GM23338 (cell line): ENCODE results near the gene RPS8. TPM values are rescaled to one million over a fixed set of nuclear protein-coding genes. Genes with fewer than 3 reads are reported as not detected.
"Not testable (repeated sequence)": the region's sequence is repeated elsewhere in the genome, so short reads cannot be mapped to it uniquely, and the experiment has no call there.

Experiments used
- ATAC-seq: fragments of 200-7000 bp; cut with Tn5 transposase; 3 replicates; pipeline ENCODE4 v1.9.1; 2020
- DNase-seq: peaks from one replicate; pipeline ENCODE4 v3.0.0-alpha.2; 2015; ENCODE audit warnings: low spot score
- H2AFZ ChIP-seq: fragments of 200-600 bp; sonication (generic); 2 replicates; pipeline ENCODE4 v1.8.0; 2016; ENCODE audit warnings: antibody characterized with exemption, mild to moderate bottlenecking, moderate library complexity
- H3F3A ChIP-seq: fragments of 200-600 bp; sonication (generic); replicated peaks from 2 replicates; pipeline ENCODE4 v1.8.0; 2017; ENCODE audit warnings: antibody characterized with exemption, mixed run types, low read depth
- H3K27ac ChIP-seq: fragments of 200-600 bp; sonication (generic); 2 replicates; pipeline ENCODE4 v1.6.1; 2016; ENCODE audit warnings: low read depth
- H3K27me3 ChIP-seq: fragments of 200-600 bp; sonication (generic); 2 replicates; pipeline ENCODE4 v1.8.0; 2016; ENCODE audit warnings: mild to moderate bottlenecking, mixed run types, moderate library complexity; ENCODE audit not compliant: insufficient read depth
- H3K36me3 ChIP-seq: fragments of 200-600 bp; sonication (generic); 2 replicates; pipeline ENCODE4 v1.8.0; 2016; ENCODE audit warnings: mild to moderate bottlenecking; ENCODE audit not compliant: insufficient read depth
- H3K4me1 ChIP-seq: fragments of 200-600 bp; sonication (generic); 2 replicates; pipeline ENCODE4 v1.8.0; 2016; ENCODE audit warnings: mild to moderate bottlenecking, moderate library complexity; ENCODE audit not compliant: insufficient read depth
- H3K4me2 ChIP-seq: fragments of 200-600 bp; sonication (generic); 2 replicates; pipeline ENCODE4 v1.7.1; 2017; ENCODE audit warnings: mixed run types
- H3K4me3 ChIP-seq: fragments of 200-600 bp; sonication (generic); 2 replicates; pipeline ENCODE4 v1.6.1; 2016; ENCODE audit warnings: mixed run types
- H3K79me2 ChIP-seq: fragments of 200-600 bp; sonication (generic); replicated peaks from 2 replicates; pipeline ENCODE4 v1.8.0; 2017; ENCODE audit warnings: mild to moderate bottlenecking; ENCODE audit not compliant: insufficient read depth
- H3K9me2 ChIP-seq: fragments of 200-600 bp; sonication (generic); 2 replicates; pipeline ENCODE4 v1.8.0; 2017; ENCODE audit not compliant: insufficient read depth
- H4K20me1 ChIP-seq: fragments of 200-600 bp; sonication (generic); replicated peaks from 2 replicates; pipeline ENCODE4 v1.8.0; 2017; ENCODE audit warnings: mild to moderate bottlenecking; ENCODE audit not compliant: insufficient read depth
- H3K27ac Mint-ChIP-seq: 2 replicates; pipeline ENCODE4 v1.8.0; 2020; ENCODE audit warnings: inconsistent platforms, mild to moderate bottlenecking, moderate library complexity, mixed read lengths
- H3K27me3 Mint-ChIP-seq: 3 replicates; pipeline ENCODE4 v1.8.0; 2022; ENCODE audit warnings: low read depth, mild to moderate bottlenecking, moderate library complexity, mixed read lengths, inconsistent platforms; ENCODE audit not compliant: insufficient read depth, poor library complexity
- H3K36me3 Mint-ChIP-seq: 3 replicates; pipeline ENCODE4 v1.8.0; 2021; ENCODE audit warnings: low read depth, mild to moderate bottlenecking, inconsistent platforms, moderate library complexity, mixed read lengths
- H3K4me1 Mint-ChIP-seq: 3 replicates; pipeline ENCODE4 v1.8.0; 2020; ENCODE audit warnings: mild to moderate bottlenecking, inconsistent platforms, mixed read lengths
- H3K4me3 Mint-ChIP-seq: 3 replicates; pipeline ENCODE4 v1.8.0; 2021; ENCODE audit warnings: moderate library complexity, mild to moderate bottlenecking, inconsistent platforms, mixed read lengths
- H3K9me3 Mint-ChIP-seq: 3 replicates; pipeline ENCODE4 v1.8.0; 2020; ENCODE audit warnings: moderate library complexity, mild to moderate bottlenecking, inconsistent platforms, mixed read lengths
- CREB1 ChIP-seq: fragments of 250-450 bp; sonication (Bioruptor Pico); IDR thresholded peaks from 2 replicates; pipeline ENCODE4 v1.5.0; 2020; ENCODE audit warnings: low read depth, mild to moderate bottlenecking, moderate library complexity
- JUNB ChIP-seq: IDR thresholded peaks from one replicate; pipeline ENCODE4 v1.6.1; 2016; ENCODE audit warnings: antibody characterized with exemption; ENCODE audit not compliant: unreplicated experiment
- NANOG ChIP-seq: IDR thresholded peaks from 2 replicates; pipeline ENCODE4 v1.6.1; 2016; ENCODE audit warnings: antibody characterized with exemption, borderline replicate concordance
- POLR2AphosphoS5 ChIP-seq: IDR thresholded peaks from 2 replicates; pipeline ENCODE4 v1.6.1; 2016; ENCODE audit warnings: antibody characterized with exemption, low read depth
- ZNF114 ChIP-seq: fragments of 250-450 bp; sonication (Bioruptor Pico); IDR thresholded peaks from 2 replicates; pipeline ENCODE4 v1.5.0; 2020; ENCODE audit warnings: mild to moderate bottlenecking, moderate library complexity
- polyA plus RNA-seq: library from polyadenylated mRNA; unstranded; fragments of >200 nt; fragmentation: Nextera tagmentation; extraction: Ambion mirVana; gene quantifications from 2 replicates; pipeline ENCODE4 v1.2.1, GENCODE V29; 2016
- total RNA-seq: library from RNA; depleted of rRNA; stranded (reverse); fragments of >200 nt; shearing (Covaris generic); gene quantifications from 2 replicates; pipeline ENCODE4 v1.2.3, GENCODE V29; 2014
- TF ChIP-seq, protein P1 (sequence below): IDR thresholded peaks from one replicate; pipeline ENCODE4 v1.6.1; 2018; ENCODE audit warnings: antibody characterized with exemption; ENCODE audit not compliant: unreplicated experiment
- TF ChIP-seq, protein P2 (sequence below): fragments of 250-450 bp; sonication (Bioruptor Pico); IDR thresholded peaks from 2 replicates; pipeline ENCODE4 v1.5.0; 2020; ENCODE audit warnings: mild to moderate bottlenecking, moderate library complexity
- TF ChIP-seq, protein P3 (sequence below): IDR thresholded peaks from 2 replicates; pipeline ENCODE4 v1.6.1; 2016; ENCODE audit warnings: antibody characterized with exemption

RPS8 gene
- total and polyA plus RNA-seq, 2 experiments from 2014 or later, result 1,756 to 2,427 TPM

DNA sequence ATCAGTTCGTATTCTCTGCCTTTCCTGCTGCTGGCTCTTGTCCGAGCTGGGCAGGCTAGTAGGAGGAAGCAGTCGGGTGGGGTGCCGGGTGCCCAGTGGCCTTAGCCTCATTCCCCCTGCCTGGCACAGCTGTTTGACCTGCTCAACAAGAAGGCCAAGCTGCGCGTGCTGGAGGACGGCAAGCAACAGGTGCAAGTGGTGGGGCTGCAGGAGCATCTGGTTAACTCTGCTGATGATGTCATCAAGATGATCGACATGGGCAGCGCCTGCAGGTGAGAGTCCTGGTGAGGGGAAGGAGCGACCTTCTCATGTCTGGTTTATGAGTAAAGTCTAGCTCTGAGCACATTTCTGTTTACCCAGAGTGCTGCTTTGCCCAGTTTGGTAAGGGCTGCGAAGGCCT is 16.3 kb upstream of the RPS8 start (continued):
- TF ChIP-seq, protein P1, sequence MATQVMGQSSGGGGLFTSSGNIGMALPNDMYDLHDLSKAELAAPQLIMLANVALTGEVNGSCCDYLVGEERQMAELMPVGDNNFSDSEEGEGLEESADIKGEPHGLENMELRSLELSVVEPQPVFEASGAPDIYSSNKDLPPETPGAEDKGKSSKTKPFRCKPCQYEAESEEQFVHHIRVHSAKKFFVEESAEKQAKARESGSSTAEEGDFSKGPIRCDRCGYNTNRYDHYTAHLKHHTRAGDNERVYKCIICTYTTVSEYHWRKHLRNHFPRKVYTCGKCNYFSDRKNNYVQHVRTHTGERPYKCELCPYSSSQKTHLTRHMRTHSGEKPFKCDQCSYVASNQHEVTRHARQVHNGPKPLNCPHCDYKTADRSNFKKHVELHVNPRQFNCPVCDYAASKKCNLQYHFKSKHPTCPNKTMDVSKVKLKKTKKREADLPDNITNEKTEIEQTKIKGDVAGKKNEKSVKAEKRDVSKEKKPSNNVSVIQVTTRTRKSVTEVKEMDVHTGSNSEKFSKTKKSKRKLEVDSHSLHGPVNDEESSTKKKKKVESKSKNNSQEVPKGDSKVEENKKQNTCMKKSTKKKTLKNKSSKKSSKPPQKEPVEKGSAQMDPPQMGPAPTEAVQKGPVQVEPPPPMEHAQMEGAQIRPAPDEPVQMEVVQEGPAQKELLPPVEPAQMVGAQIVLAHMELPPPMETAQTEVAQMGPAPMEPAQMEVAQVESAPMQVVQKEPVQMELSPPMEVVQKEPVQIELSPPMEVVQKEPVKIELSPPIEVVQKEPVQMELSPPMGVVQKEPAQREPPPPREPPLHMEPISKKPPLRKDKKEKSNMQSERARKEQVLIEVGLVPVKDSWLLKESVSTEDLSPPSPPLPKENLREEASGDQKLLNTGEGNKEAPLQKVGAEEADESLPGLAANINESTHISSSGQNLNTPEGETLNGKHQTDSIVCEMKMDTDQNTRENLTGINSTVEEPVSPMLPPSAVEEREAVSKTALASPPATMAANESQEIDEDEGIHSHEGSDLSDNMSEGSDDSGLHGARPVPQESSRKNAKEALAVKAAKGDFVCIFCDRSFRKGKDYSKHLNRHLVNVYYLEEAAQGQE, result no peak
- TF ChIP-seq, protein P2, sequence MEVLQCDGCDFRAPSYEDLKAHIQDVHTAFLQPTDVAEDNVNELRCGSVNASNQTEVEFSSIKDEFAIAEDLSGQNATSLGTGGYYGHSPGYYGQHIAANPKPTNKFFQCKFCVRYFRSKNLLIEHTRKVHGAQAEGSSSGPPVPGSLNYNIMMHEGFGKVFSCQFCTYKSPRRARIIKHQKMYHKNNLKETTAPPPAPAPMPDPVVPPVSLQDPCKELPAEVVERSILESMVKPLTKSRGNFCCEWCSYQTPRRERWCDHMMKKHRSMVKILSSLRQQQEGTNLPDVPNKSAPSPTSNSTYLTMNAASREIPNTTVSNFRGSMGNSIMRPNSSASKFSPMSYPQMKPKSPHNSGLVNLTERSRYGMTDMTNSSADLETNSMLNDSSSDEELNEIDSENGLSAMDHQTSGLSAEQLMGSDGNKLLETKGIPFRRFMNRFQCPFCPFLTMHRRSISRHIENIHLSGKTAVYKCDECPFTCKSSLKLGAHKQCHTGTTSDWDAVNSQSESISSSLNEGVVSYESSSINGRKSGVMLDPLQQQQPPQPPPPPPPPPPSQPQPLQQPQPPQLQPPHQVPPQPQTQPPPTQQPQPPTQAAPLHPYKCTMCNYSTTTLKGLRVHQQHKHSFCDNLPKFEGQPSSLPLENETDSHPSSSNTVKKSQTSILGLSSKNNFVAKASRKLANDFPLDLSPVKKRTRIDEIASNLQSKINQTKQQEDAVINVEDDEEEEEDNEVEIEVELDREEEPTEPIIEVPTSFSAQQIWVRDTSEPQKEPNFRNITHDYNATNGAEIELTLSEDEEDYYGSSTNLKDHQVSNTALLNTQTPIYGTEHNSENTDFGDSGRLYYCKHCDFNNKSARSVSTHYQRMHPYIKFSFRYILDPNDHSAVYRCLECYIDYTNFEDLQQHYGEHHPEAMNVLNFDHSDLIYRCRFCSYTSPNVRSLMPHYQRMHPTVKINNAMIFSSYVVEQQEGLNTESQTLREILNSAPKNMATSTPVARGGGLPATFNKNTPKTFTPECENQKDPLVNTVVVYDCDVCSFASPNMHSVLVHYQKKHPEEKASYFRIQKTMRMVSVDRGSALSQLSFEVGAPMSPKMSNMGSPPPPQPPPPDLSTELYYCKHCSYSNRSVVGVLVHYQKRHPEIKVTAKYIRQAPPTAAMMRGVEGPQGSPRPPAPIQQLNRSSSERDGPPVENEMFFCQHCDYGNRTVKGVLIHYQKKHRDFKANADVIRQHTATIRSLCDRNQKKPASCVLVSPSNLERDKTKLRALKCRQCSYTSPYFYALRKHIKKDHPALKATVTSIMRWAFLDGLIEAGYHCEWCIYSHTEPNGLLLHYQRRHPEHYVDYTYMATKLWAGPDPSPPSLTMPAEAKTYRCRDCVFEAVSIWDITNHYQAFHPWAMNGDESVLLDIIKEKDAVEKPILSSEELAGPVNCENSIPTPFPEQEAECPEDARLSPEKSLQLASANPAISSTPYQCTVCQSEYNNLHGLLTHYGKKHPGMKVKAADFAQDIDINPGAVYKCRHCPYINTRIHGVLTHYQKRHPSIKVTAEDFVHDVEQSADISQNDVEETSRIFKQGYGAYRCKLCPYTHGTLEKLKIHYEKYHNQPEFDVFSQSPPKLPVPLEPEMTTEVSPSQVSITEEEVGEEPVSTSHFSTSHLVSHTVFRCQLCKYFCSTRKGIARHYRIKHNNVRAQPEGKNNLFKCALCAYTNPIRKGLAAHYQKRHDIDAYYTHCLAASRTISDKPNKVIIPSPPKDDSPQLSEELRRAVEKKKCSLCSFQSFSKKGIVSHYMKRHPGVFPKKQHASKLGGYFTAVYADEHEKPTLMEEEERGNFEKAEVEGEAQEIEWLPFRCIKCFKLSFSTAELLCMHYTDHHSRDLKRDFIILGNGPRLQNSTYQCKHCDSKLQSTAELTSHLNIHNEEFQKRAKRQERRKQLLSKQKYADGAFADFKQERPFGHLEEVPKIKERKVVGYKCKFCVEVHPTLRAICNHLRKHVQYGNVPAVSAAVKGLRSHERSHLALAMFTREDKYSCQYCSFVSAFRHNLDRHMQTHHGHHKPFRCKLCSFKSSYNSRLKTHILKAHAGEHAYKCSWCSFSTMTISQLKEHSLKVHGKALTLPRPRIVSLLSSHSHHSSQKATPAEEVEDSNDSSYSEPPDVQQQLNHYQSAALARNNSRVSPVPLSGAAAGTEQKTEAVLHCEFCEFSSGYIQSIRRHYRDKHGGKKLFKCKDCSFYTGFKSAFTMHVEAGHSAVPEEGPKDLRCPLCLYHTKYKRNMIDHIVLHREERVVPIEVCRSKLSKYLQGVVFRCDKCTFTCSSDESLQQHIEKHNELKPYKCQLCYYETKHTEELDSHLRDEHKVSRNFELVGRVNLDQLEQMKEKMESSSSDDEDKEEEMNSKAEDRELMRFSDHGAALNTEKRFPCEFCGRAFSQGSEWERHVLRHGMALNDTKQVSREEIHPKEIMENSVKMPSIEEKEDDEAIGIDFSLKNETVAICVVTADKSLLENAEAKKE (CRISPR knock-in tag), result no peak
- no peak for TF ChIP-seq ZNF114 (CRISPR knock-in tag)

DNA sequence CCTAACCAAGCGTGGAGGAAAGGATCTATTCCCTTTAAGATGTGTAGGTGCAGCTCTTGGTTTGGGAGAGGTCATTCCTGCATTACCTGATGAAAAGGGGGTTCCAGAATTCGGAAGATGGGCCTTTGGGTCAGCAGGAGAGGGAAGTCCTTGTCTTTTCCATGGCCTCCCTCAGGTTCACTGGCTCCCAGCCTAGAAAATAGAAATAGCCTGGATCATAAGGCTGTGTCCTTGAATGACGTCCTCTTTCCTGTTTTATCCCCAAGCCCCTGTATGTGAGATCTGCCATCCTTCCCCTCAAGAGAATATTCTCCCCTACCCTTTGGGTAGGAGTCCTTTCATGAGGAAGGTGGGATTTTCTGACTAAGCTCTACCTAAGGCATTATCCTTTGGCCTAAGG is 14.5 kb upstream of the RPS8 start:
- Mint-ChIP-seq H3K27ac (no peak overlapping the region), H3K4me3 (no peak overlapping the region), H3K9me3 (no peaks in the 10 kb centered on the region), H3K27me3 (peaks cover 2% of the 10 kb centered on the region), H3K4me1 (no peaks in the 10 kb centered on the region), H3K36me3 (peaks cover 91% of the 10 kb centered on the region)
- Histone ChIP-seq H3K4me2 (no peak overlapping the region), H2AFZ (no peak overlapping the region), H3K27ac (no peak overlapping the region), H3K36me3 (peaks cover 63% of the 10 kb centered on the region), H3F3A (0 out of 2 replicates have a peak, but pooled peaks cover 3% of the 10 kb centered on the region), H3K79me2 (no peaks in the 10 kb centered on the region), H4K20me1 (peaks cover 10% of the 10 kb centered on the region; the same call in 1 of the 2 replicates), H3K27me3 (no peaks in the 10 kb centered on the region), H3K4me1 (no peaks in the 10 kb centered on the region), H3K4me3 (no peak overlapping the region), H3K9me2 (no peaks in the 10 kb centered on the region)
- TF ChIP-seq CREB1, result no peak
- TF ChIP-seq NANOG, result no peak
- TF ChIP-seq POLR2AphosphoS5, result no peak
- TF ChIP-seq, protein P3, sequence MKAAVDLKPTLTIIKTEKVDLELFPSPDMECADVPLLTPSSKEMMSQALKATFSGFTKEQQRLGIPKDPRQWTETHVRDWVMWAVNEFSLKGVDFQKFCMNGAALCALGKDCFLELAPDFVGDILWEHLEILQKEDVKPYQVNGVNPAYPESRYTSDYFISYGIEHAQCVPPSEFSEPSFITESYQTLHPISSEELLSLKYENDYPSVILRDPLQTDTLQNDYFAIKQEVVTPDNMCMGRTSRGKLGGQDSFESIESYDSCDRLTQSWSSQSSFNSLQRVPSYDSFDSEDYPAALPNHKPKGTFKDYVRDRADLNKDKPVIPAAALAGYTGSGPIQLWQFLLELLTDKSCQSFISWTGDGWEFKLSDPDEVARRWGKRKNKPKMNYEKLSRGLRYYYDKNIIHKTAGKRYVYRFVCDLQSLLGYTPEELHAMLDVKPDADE, result no peak
- no peak for TF ChIP-seq JUNB
- DNase-seq (no peak), ATAC-seq (no peak)

DNA sequence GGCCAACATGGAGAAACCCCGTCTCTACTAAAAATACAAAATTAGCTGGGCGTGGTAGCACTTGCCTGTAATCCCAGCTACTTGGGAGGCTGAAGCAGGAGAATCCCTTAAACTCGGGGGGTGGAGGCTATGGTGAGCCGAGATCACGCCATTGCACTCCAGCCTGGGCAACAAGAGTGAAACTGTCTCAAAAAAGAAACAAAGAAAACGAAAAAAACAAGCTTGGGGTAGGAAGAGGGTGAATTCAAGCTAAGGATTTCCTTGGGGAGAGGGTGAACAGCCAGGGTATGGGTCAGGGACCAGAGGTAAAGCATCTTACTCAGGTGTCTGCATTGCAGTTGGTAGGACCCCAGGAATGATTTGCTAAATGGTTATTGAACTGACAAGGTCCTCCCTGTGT is 8.9 kb upstream of the RPS8 start:
- not testable (repeated sequence) for H3K27me3 Mint-ChIP-seq, H3F3A ChIP-seq, H3K79me2 ChIP-seq, H4K20me1 ChIP-seq, ATAC-seq, H3K9me2 ChIP-seq, DNase-seq, H3K27ac ChIP-seq, H3K4me3 ChIP-seq, H3K4me1 Mint-ChIP-seq, H3K4me1 ChIP-seq, H3K27ac Mint-ChIP-seq, H3K4me2 ChIP-seq, H3K9me3 Mint-ChIP-seq, H3K27me3 ChIP-seq, H2AFZ ChIP-seq, H3K4me3 Mint-ChIP-seq
- peaks cover 37% of the 10 kb centered on the region for H3K36me3 ChIP-seq
- peaks cover 63% of the 10 kb centered on the region for H3K36me3 Mint-ChIP-seq
